Activated naive CD4-positive, alpha-beta T cell treated with anti-CD3 and anti-CD28 coated beads for 36 hours (primary cell): ENCODE results near the gene CEP350. TPM values are rescaled to one million over a fixed set of nuclear protein-coding genes. Genes with fewer than 3 reads are reported as not detected.

Experiments used
- CTCF ChIA-PET: fragments of 350-600 bp; sonication (Branson Sonifier 250); formaldehyde crosslinking; loops from one replicate; lab custom pipeline; 2021; ENCODE audit warnings: antibody characterized with exemption; lab: Charles Lee
- DNase-seq: peaks from one replicate; pipeline ENCODE4 v3.0.0-alpha.2; 2020
- H3K27ac Mint-ChIP-seq: one replicate; pipeline ENCODE4 v1.8.0; 2021; ENCODE audit warnings: mild to moderate bottlenecking, mixed read lengths
- H3K27me3 Mint-ChIP-seq: one replicate; pipeline ENCODE4 v1.8.0; 2021; ENCODE audit warnings: low read depth, mixed read lengths
- H3K36me3 Mint-ChIP-seq: one replicate; pipeline ENCODE4 v1.8.0; 2021; ENCODE audit warnings: low read depth, mixed read lengths
- H3K4me1 Mint-ChIP-seq: one replicate; pipeline ENCODE4 v1.8.0; 2021; ENCODE audit warnings: low read depth, mixed read lengths
- H3K4me3 Mint-ChIP-seq: one replicate; pipeline ENCODE4 v1.8.0; 2021; ENCODE audit warnings: mild to moderate bottlenecking, moderate library complexity, mixed read lengths
- H3K9me3 Mint-ChIP-seq: one replicate; pipeline ENCODE4 v1.8.0; 2021; ENCODE audit warnings: mixed read lengths
- intact Hi-C: fragments of 100-400 bp; cut with micrococcal nuclease; formaldehyde crosslinking; loops from one replicate; pipeline ENCODE4 v1.15.1; 2023
- total RNA-seq, 2 experiments: library from RNA; stranded (reverse); gene quantifications; one replicate each; pipeline ENCODE4 v1.2.3, GENCODE V29; 2021

The CEP350 gene
- total RNA-seq, 2 experiments from 2014 or later: 30.3 to 36.0 TPM

DNA sequence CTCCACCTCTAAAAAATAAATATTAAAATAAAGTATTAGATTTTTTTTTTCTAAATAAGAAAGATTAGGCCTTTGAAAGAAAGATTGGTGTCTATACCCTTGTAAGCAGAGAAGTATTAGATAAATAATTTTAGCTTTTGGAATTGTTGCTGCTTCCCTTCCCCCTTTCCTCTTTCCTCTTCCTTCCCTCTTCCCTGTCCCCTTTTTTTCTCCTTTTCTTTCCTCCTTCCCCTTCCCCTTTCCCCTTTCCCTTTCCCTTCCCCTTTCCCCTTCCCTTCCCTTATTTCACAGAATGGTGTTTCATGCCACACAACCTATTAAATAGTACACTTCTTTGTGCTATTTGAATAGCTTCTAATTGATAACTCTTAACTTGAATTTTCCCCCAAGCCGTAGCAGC, 130.3 kb downstream of the CEP350 start:
- H3K27ac Mint-ChIP-seq: no peak overlapping the region
- CTCF ChIA-PET: interaction anchor here (1.4 kb wide), 1 partner anchor 94 kb away, joined by 3 read pairs; no protein-coding TSS in a partner anchor

DNA sequence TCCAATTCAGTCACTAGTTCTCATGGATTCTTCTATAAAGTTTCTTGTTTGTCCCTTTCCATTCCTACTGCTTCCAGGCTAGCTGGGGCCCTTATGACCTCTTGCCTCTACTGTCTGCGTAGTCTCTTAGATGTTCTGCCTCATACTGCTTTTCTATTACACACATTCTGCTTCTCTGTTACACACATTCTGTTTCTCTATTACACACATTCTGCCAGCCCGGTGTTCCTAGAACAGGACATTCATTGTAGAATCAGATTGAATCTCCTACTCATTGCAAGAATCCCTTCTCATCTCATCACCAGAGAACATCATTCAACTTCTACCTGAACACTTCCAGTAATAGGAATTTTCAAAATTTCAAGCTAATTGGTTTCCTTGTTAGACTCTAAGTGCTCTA, 130.7 kb downstream of the CEP350 start:
- intact Hi-C loops: loop anchor here (10.0 kb wide), 1 partner anchor 381 kb away; no protein-coding TSS in a partner anchor
- Mint-ChIP-seq H3K27me3 (no peaks in the 10 kb centered on the region), H3K4me1 (peaks cover 2% of the 10 kb centered on the region), H3K9me3 (no peaks in the 10 kb centered on the region), H3K36me3 (peaks cover 17% of the 10 kb centered on the region), H3K27ac (no peak overlapping the region), H3K4me3 (no peak overlapping the region)
- no peak for DNase-seq
- CTCF ChIA-PET: interaction anchor here (0.6 to 1.4 kb wide), 2 partner anchors 17 to 94 kb away, joined by 3 read pairs; no protein-coding TSS in a partner anchor

More for the DNA sequence above, 130.3 kb downstream of the CEP350 start:
- no peak overlapping the region for H3K4me3 Mint-ChIP-seq
- peaks cover 2% of the 10 kb centered on the region for H3K4me1 Mint-ChIP-seq
- peaks cover 15% of the 10 kb centered on the region for H3K36me3 Mint-ChIP-seq
- no peaks in the 10 kb centered on the region for H3K27me3 Mint-ChIP-seq
- no peaks in the 10 kb centered on the region for H3K9me3 Mint-ChIP-seq
- intact Hi-C loops: loop anchor here (5.0 to 10.0 kb wide), 3 partner anchors 92 to 380 kb away; partner anchors contain the start of gene TOR1AIP1
- no peak for DNase-seq

DNA sequence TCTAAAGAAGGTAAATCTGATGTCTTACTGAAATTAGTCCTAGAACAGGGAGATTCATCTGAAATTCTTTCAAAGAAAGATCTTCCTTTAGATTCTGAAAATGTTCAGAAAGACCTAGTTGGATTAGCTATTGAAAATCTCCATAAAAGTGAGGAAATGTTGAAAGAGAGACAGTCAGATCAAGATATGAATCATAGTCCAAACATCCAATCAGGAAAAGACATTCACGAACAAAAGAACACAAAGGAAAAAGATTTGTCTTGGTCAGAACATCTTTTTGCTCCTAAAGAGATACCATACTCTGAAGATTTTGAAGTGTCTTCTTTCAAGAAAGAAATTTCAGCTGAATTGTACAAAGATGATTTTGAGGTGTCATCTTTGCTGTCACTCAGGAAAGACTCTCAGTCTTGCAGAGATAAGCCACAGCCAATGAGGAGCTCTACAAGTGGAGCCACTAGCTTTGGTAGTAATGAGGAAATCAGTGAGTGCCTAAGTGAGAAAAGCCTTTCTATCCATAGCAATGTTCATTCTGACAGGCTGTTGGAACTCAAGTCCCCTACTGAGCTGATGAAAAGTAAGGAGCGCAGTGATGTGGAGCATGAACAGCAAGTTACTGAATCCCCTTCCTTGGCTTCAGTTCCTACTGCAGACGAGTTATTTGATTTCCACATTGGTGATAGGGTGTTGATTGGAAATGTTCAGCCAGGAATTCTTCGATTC, 138.5 kb downstream of the CEP350 start:
- CTCF ChIA-PET: interaction anchor here (1.0 kb wide), 1 partner anchor 9 kb away, joined by 3 read pairs; no protein-coding TSS in a partner anchor
- Mint-ChIP-seq H3K27ac (no peak overlapping the region), H3K4me3 (no peak overlapping the region), H3K9me3 (no peaks in the 10 kb centered on the region), H3K27me3 (no peaks in the 10 kb centered on the region), H3K4me1 (peaks cover 6% of the 10 kb centered on the region), H3K36me3 (peaks cover 35% of the 10 kb centered on the region)
- intact Hi-C loops: no loop called here
- no peak for DNase-seq

DNA sequence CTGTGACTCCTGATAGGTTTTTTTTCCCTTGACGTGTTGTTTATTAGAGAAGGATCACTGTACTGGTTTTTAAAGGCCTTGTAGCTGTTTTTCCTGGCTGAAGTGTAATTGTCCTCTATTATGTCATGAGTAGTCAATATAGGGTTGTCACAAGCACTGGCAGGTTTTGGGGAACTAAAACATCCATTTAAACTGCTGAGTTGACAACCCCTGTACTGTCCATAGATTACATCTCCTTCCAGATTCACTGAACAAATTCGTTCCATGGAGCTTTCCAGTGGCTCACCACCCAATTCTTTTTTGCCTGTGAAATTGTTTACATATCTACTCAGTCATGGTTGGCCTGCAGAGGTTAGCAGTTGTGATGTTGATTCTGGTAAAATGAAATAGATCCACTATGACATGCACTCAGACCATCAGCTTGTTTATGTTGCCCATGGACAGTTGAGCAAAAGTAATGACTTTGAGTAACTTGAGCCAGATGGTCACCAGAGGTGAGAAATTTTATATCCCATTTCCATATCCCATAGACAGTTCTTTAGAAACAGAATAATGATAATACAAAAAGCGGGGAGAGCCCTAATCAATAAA, 140.2 kb downstream of the CEP350 start:
- Mint-ChIP-seq H3K9me3 (no peaks in the 10 kb centered on the region), H3K27ac (no peak overlapping the region), H3K36me3 (peaks cover 32% of the 10 kb centered on the region), H3K4me3 (no peak overlapping the region), H3K27me3 (no peaks in the 10 kb centered on the region), H3K4me1 (peaks cover 6% of the 10 kb centered on the region)
- CTCF ChIA-PET: no interaction called here
- intact Hi-C loops: no loop called here
- DNase-seq: no peak

DNA sequence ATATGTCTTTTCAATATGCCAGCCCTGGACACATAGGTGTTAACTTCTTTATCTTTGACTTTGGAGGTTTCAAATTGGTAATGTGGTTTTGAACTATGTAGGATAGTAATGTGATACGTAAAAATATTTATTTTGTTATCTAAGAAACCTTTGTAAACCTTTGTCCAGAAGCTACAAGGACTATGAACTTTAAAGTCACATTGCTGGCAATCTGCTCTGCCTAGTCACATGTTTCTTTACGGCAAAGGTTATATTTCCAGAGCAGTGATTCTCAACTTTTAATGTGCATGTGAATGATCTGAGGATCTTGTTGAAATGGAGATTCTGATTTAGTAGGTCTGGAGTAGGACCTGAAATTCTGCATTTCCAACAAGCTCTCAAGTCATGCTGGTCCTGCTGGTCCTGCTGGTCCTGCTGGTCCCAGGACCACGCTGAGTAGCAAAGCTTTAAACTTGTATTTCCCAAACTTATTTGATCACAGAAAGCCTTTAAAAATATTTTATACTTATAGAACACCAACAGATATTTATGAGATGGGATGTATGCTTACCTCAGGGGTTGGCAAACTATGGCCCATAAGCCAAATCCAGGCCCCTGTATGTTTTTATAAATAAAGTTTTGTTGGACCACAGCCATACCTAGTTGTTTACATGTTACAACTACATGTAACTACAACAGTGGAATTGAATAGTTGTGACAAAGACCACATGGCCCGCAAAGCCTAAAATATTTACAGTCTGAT, 142.1 kb downstream of the CEP350 start:
- Mint-ChIP-seq H3K9me3 (no peaks in the 10 kb centered on the region), H3K4me1 (peaks cover 9% of the 10 kb centered on the region), H3K27me3 (no peaks in the 10 kb centered on the region), H3K27ac (no peak overlapping the region), H3K36me3 (peaks cover 36% of the 10 kb centered on the region), H3K4me3 (no peak overlapping the region)
- intact Hi-C loops: no loop called here
- no peak for DNase-seq
- CTCF ChIA-PET: no interaction called here

DNA sequence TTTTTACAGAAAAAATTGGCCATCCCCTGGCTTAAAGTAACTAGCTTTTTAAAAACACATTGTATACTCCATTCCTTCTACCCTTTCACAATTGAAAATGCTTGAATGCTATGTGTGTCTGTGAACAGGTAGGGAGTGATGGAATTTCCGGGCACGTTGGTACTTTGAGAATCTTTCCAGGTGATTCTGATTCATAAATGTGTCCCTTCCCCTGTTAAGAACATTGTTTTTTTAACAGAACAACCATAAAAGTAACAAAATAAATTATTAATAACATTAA, 142.7 kb downstream of the CEP350 start:
- intact Hi-C loops: no loop called here
- no peak overlapping the region for H3K4me3 Mint-ChIP-seq
- H3K27me3 Mint-ChIP-seq: no peaks in the 10 kb centered on the region
- H3K36me3 Mint-ChIP-seq: peaks cover 36% of the 10 kb centered on the region
- H3K4me1 Mint-ChIP-seq: peaks cover 9% of the 10 kb centered on the region
- DNase-seq: no peak
- CTCF ChIA-PET: no interaction called here
- H3K9me3 Mint-ChIP-seq: no peaks in the 10 kb centered on the region
- H3K27ac Mint-ChIP-seq: no peak overlapping the region

DNA sequence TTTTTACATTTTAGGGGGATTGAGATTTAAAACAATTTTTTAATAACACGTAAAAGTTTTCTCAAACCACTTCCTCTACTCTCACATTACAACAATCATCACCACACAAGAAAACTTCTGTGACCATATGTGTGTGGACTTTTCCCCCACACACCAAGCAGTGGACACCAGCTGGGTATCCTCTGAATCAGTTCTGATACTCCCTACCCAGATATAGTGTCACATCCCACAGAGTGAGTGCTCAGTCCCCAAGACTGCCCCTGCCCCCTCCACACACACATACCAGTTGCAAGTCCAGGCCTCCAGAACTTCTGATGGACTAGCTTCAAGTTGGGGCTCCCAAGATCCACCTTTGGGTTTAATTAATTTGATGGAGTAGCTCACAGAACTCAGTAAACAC, 146.8 kb downstream of the CEP350 start:
- no peaks in the 10 kb centered on the region for H3K9me3 Mint-ChIP-seq
- DNase-seq: no peak
- H3K4me3 Mint-ChIP-seq: no peak overlapping the region
- peaks cover 2% of the 10 kb centered on the region for H3K4me1 Mint-ChIP-seq
- CTCF ChIA-PET: interaction anchor here (0.7 to 1.8 kb wide), 5 partner anchors 8 to 80 kb away, joined by 3 to 8 read pairs (median 4); no protein-coding TSS in a partner anchor
- H3K27me3 Mint-ChIP-seq: no peaks in the 10 kb centered on the region
- no peak overlapping the region for H3K27ac Mint-ChIP-seq
- intact Hi-C loops: no loop called here
- peaks cover 9% of the 10 kb centered on the region for H3K36me3 Mint-ChIP-seq

DNA sequence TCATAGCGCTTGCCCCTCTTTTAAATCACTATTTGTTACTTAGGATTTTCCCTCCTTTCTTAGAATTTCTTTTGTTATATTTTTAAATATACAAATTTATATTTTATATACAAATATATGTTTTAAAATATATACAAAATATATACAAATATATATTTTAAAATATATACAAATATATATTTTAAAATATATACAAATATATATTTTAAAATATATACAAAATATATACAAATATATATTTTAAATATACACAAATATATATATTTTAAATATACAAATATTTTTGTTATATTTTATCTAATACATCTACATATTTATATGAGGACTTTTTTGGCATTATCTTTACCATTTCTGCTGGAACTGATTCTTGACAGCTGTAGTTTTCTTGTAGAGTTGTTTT, 149.2 kb downstream of the CEP350 start:
- intact Hi-C loops: no loop called here
- Mint-ChIP-seq H3K27ac (no peak overlapping the region), H3K4me1 (peaks cover 2% of the 10 kb centered on the region), H3K27me3 (no peaks in the 10 kb centered on the region), H3K9me3 (no peaks in the 10 kb centered on the region), H3K36me3 (peaks cover 13% of the 10 kb centered on the region), H3K4me3 (no peak overlapping the region)
- DNase-seq: no peak
- CTCF ChIA-PET: no interaction called here

DNA sequence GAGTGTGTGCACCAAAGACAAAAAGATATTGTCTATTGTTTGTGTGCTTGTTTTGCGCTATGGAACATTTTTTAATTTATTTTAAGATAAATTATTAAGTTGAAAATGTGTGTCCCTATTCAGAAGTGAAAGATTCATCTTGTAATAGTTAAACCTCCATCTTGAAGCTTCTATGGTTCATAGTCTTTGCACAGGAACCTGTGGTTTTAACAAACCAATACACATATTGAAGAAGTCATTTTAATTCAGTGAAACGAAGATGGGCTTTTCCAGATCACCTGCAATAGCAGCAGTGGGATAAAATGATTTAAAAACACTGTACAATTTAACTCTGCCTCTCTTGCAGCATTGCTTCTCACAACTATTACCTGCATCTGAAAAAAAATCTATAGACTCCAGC, 157.5 kb downstream of the CEP350 start:
- Mint-ChIP-seq H3K9me3 (no peaks in the 10 kb centered on the region), H3K4me3 (no peak overlapping the region), H3K27ac (no peak overlapping the region), H3K4me1 (no peaks in the 10 kb centered on the region), H3K36me3 (peaks cover 31% of the 10 kb centered on the region), H3K27me3 (no peaks in the 10 kb centered on the region)
- intact Hi-C loops: no loop called here
- DNase-seq: no peak
- CTCF ChIA-PET: no interaction called here

DNA sequence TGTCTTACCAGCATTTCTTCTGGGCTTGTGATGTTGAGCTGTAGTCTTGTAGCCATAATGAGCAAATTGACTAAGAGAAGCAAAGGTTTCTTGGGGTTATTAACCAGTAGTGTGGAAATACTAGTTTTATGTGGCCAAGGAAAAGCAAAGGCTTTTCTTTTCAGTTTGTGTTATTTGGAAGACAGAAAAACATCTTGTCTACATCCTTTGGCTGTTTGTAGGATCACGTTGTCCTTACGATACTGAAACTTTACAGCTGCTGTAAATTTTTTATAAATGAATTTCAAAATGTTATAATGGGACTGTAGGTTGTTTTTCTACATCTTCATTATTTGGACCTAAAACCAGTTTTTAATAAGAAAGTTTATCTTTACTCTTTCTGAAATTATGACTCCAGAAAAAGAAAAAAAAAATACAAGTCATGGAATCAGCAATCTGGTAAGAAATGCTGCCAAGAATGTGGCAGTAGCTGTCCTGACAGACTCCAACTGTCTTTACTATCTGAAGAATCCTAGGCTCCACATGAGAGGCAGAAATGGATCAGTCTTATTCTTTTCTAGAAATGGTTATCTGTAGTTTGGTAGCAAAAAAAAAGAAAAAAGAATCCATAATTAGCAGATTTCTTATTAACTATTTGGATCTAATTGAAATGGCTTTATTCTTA, 158.5 kb downstream of the CEP350 start:
- CTCF ChIA-PET: interaction anchor here (0.6 to 1.5 kb wide), 3 partner anchors 67 to 365 kb away, joined by 3 to 4 read pairs (median 4); no protein-coding TSS in a partner anchor
- Mint-ChIP-seq H3K4me3 (no peak overlapping the region), H3K27ac (no peak overlapping the region), H3K4me1 (no peaks in the 10 kb centered on the region), H3K27me3 (no peaks in the 10 kb centered on the region), H3K36me3 (peaks cover 28% of the 10 kb centered on the region), H3K9me3 (no peaks in the 10 kb centered on the region)
- DNase-seq: no peak
- intact Hi-C loops: no loop called here

DNA sequence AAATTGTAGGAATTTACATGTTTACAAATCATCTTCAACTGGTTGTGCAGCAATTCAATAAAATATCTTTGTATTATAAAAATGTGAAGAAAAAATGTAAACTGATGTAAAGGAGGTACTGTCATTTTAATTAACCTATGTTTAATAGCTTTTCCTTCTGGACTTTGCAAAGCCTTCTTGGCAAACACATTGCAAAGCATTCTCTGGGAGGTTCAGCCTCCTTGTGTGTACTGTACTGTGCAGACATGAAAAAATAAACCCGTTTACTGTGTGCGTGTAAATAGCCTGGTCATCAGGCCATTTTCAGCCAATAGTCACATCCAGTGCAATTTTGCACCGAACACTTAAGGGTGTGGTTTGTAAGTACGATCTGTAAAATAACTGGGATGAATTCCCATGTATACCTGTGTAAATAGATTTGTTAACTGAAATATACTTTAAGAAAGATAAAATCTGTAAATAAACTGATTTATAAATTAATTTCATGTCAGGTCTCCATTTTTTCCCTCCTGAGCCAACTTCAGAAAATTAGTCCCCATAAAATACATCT, 159.9 kb downstream of the CEP350 start:
- CTCF ChIA-PET: interaction anchor here (1.5 kb wide), 1 partner anchor 305 kb away, joined by 4 read pairs; no protein-coding TSS in a partner anchor
- H3K9me3 Mint-ChIP-seq: no peaks in the 10 kb centered on the region
- intact Hi-C loops: no loop called here
- H3K27me3 Mint-ChIP-seq: no peaks in the 10 kb centered on the region
- H3K27ac Mint-ChIP-seq: no peak overlapping the region
- no peak overlapping the region for H3K4me3 Mint-ChIP-seq
- no peak for DNase-seq
- peaks cover 28% of the 10 kb centered on the region for H3K36me3 Mint-ChIP-seq
- H3K4me1 Mint-ChIP-seq: no peaks in the 10 kb centered on the region
